Measurements from ENCODE around the gene SUSD2.

Gene SUSD2

GRCh38 chr22:24153959-24154358 lies 27.3 kb upstream of the SUSD2 start:
- DNase-seq, result no peak

- no peak for DNase-seq
These were observed 26.5 kb upstream of the SUSD2 start for GRCh38 chr22:24154826-24155225.

GRCh38 chr22:24155627-24156140 lies 25.6 kb upstream of the SUSD2 start:
- peak; percentile 56 to 57 for DNase-seq

GRCh38 chr22:24156141-24156912 lies 25.0 kb upstream of the SUSD2 start:
- peak; percentile 63 to 73 for DNase-seq

- DNase-seq, result peak; percentile 63 to 71
These were observed 24.1 kb upstream of the SUSD2 start for GRCh38 chr22:24156913-24157821.

- peak in 1 of 2 donors; percentile 42 for DNase-seq
These were observed 23.5 kb upstream of the SUSD2 start for GRCh38 chr22:24157822-24158135.

- no peak for DNase-seq
These were observed 21.6 kb upstream of the SUSD2 start for GRCh38 chr22:24159650-24160049.

- DNase-seq, result no peak
These were observed 20.7 kb upstream of the SUSD2 start for GRCh38 chr22:24160546-24160945.

GRCh38 chr22:24161485-24161884 lies 19.8 kb upstream of the SUSD2 start:
- DNase-seq, result no peak

- DNase-seq, result no peak
These were observed 19.4 kb upstream of the SUSD2 start for GRCh38 chr22:24161909-24162308.

GRCh38 chr22:24162436-24162835 lies 18.9 kb upstream of the SUSD2 start:
- peak; percentile 23 to 28 for DNase-seq

- no peak for DNase-seq
These were observed 17.0 kb upstream of the SUSD2 start for GRCh38 chr22:24164243-24164642.

- no peak for DNase-seq
These were observed 16.3 kb upstream of the SUSD2 start for GRCh38 chr22:24164940-24165339.

- no peak for DNase-seq
These were observed 15.6 kb upstream of the SUSD2 start for GRCh38 chr22:24165673-24166072.

GRCh38 chr22:24166811-24167210 lies 14.5 kb upstream of the SUSD2 start:
- DNase-seq, result no peak

GRCh38 chr22:24169439-24170058 lies 11.7 kb upstream of the SUSD2 start:
- DNase-seq, result no peak

- DNase-seq, result no peak
These were observed 11.1 kb upstream of the SUSD2 start for GRCh38 chr22:24170188-24170587.

- no peak for DNase-seq
These were observed 10.7 kb upstream of the SUSD2 start for GRCh38 chr22:24170632-24171031.

GRCh38 chr22:24171822-24172221 lies 9.5 kb upstream of the SUSD2 start:
- DNase-seq, result no peak

GRCh38 chr22:24175160-24175808 lies 6.0 kb upstream of the SUSD2 start:
- peak; percentile 61 to 85 for DNase-seq

GRCh38 chr22:24176040-24176439 lies 5.2 kb upstream of the SUSD2 start:
- DNase-seq, result no peak

- DNase-seq, result no peak
These were observed 4.7 kb upstream of the SUSD2 start for GRCh38 chr22:24176630-24177029.

- no peak for DNase-seq
These were observed 4.2 kb upstream of the SUSD2 start for GRCh38 chr22:24177045-24177444.

Data from inflammatory macrophage treated with lipopolysaccharide for 1 hour (primary cell).